DOHH2 (cell line): Measurements from ENCODE around the gene RBM26.

Source experiments
- EZH2phosphoT487 ChIP-seq: fragments of 200-600 bp; sonication (generic); IDR thresholded peaks from 2 replicates; pipeline ENCODE4 v1.6.1; 2017; ENCODE audit warnings: borderline replicate concordance, mild to moderate bottlenecking, antibody characterized with exemption, low read length, moderate library complexity, mixed read lengths
- TF ChIP-seq, protein P1 (sequence below): fragments of 200-600 bp; sonication (generic); IDR thresholded peaks from one replicate; pipeline ENCODE4 v1.5.1; 2014; ENCODE audit warnings: antibody characterized with exemption, mild to moderate bottlenecking, low read depth, low read length; ENCODE audit not compliant: poor library complexity, severe bottlenecking

DNA sequence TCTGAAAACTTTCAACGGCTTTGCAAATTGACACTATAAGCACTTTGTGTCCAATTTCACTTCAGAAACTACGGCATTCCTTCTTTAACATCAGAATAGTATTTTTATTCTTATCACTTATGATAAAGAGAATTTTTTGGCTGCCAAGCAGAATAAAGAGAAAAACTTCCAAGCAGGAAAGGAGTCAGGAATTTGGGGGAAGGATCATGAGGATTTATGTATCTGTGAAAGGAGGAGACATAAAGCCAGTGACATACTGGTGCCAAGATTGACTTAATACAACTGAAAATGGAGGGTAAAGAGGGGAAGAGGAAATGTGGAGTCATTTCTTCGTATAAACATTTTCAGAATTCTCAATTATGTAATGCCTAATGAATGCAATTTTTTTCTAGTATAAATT, 94.7 kb downstream of the RBM26 start:
- no peak for TF ChIP-seq EZH2phosphoT487
- TF ChIP-seq, protein P1, sequence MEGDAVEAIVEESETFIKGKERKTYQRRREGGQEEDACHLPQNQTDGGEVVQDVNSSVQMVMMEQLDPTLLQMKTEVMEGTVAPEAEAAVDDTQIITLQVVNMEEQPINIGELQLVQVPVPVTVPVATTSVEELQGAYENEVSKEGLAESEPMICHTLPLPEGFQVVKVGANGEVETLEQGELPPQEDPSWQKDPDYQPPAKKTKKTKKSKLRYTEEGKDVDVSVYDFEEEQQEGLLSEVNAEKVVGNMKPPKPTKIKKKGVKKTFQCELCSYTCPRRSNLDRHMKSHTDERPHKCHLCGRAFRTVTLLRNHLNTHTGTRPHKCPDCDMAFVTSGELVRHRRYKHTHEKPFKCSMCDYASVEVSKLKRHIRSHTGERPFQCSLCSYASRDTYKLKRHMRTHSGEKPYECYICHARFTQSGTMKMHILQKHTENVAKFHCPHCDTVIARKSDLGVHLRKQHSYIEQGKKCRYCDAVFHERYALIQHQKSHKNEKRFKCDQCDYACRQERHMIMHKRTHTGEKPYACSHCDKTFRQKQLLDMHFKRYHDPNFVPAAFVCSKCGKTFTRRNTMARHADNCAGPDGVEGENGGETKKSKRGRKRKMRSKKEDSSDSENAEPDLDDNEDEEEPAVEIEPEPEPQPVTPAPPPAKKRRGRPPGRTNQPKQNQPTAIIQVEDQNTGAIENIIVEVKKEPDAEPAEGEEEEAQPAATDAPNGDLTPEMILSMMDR: no peak
